NCI-H2227 treated with DMSO at 0.1 percent for 48 hours (cell line): Measurements from ENCODE around the gene ZDHHC4.
A peak's percentile ranks its signal among the peaks of the same experiment; 100 is the strongest.
"Not testable (repeated sequence)": the region's sequence is repeated elsewhere in the genome, so short reads cannot be mapped to it uniquely, and the experiment has no call there.

Experiments used
- DNase-seq: peaks from one replicate; lab custom pipeline; 2025; lab: John Stamatoyannopoulos, UW

Gene ZDHHC4

GRCh38 chr7:6562106-6562505, 15.1 kb upstream of the ZDHHC4 start:
- DNase-seq = no peak

- DNase-seq = no peak
Observed at GRCh38 chr7:6563936-6564770, 13.1 kb upstream of the ZDHHC4 start.

GRCh38 chr7:6565655-6566054, 11.6 kb upstream of the ZDHHC4 start:
- DNase-seq = no peak

GRCh38 chr7:6567886-6568285, 9.4 kb upstream of the ZDHHC4 start:
- DNase-seq = no peak

GRCh38 chr7:6571160-6571779, 6.0 kb upstream of the ZDHHC4 start:
- DNase-seq = no peak

- DNase-seq = no peak
Observed at GRCh38 chr7:6575281-6576023, 1.8 kb upstream of the ZDHHC4 start.

GRCh38 chr7:6576024-6576866, 1.0 kb upstream of the ZDHHC4 start:
- DNase-seq = no peak

GRCh38 chr7:6576867-6577368, 336 bp upstream of the ZDHHC4 start:
- DNase-seq = not testable (repeated sequence)

GRCh38 chr7:6578114-6579084, 1.1 kb downstream of the ZDHHC4 start:
- no peak for DNase-seq

- no peak for DNase-seq
Observed at GRCh38 chr7:6579446-6579845, 2.2 kb downstream of the ZDHHC4 start.

GRCh38 chr7:6585746-6586432, 8.6 kb downstream of the ZDHHC4 start:
- DNase-seq = not testable (repeated sequence)

GRCh38 chr7:6588566-6588965, 11.3 kb downstream of the ZDHHC4 start:
- no peak for DNase-seq

GRCh38 chr7:6589151-6589828, 12.0 kb downstream of the ZDHHC4 start:
- no peak for DNase-seq

GRCh38 chr7:6589829-6590644, 12.8 kb downstream of the ZDHHC4 start, which contains the start of gene INTS15:
TSS of gene INTS15 (plus strand) at chr7:6590021. CDS start at chr7:6590284, 263 bp downstream.
- peak; percentile 64 for DNase-seq

GRCh38 chr7:6590645-6591110, 13.4 kb downstream of the ZDHHC4 start:
- DNase-seq = no peak

- DNase-seq = no peak
Observed at GRCh38 chr7:6600093-6600492, 22.8 kb downstream of the ZDHHC4 start.

GRCh38 chr7:6604458-6604857, 27.2 kb downstream of the ZDHHC4 start:
- DNase-seq = no peak
